ENCODE results near the gene LDLRAP1. TPM values are rescaled to one million over a fixed set of nuclear protein-coding genes. Genes with fewer than 3 reads are reported as not detected.

The LDLRAP1 gene
- total and polyA plus RNA-seq, 2 donors (not counting 1 experiment from before 2014, with no cell fraction given) = 22.7 to 24.3 TPM

- TF ChIP-seq CTCF (IDR thresholded peaks at IDR 0.05) = no peak
- no peak for TF ChIP-seq EZH2 (IDR thresholded peaks at IDR 0.05; ENCODE audit: borderline replicate concordance, insufficient read depth, low read depth, low read length, poor library complexity, severe bottlenecking)
- Mint-ChIP-seq H3K27me3 (no peaks in the 10 kb centered on the region), H3K4me3 (no peak overlapping the region), H3K9me3 (ENCODE audit: insufficient read depth) (no peaks in the 10 kb centered on the region), H3K27ac (no peak overlapping the region), H3K4me1 (peaks cover 59% of the 10 kb centered on the region)
- peaks cover 0 to 9% (median 0%) of the 10 kb centered on the region in 3 donors for H3K9me3 ChIP-seq (ENCODE audit: control extremely low read depth in 1 of 3, control insufficient read depth in 2 of 3, insufficient read depth in 1 of 3, low read length in 2 of 3)
- CTCF ChIA-PET = no interaction called here
- H3K4me3 ChIP-seq (ENCODE audit: control extremely low read depth in 1 of 5, extremely low read depth in 1 of 5, insufficient read depth in 1 of 5, low read depth in 2 of 5, low read length in 4 of 5) = no peak overlapping the region
- no peak for ATAC-seq (ENCODE audit: low read depth)
- peaks cover 2% of the 10 kb centered on the region for H3K79me2 ChIP-seq (ENCODE audit: control insufficient read depth, insufficient read depth, low read length)
- no peak overlapping the region for H3K27ac ChIP-seq (ENCODE audit: low read length in 2 of 2)
- H3K4me1 ChIP-seq (ENCODE audit: control insufficient read depth in 2 of 2, insufficient read depth in 2 of 2, low read length in 2 of 2) = peaks cover 46 to 50% of the 10 kb centered on the region in 2 donors
- H4K20me1 ChIP-seq (ENCODE audit: control insufficient read depth, insufficient read depth, low read length, poor library complexity, severe bottlenecking) = no peaks in the 10 kb centered on the region
- H3K36me3 ChIP-seq (replicated peaks in 1 of 2; ENCODE audit: control extremely low read depth in 1 of 2, control insufficient read depth in 1 of 2, extremely low read depth in 1 of 2, insufficient read depth in 2 of 2, low read length in 1 of 2) = peaks cover 0 to 6% of the 10 kb centered on the region in 2 experiments
- no peak overlapping the region for H2AFZ ChIP-seq (ENCODE audit: insufficient read depth, low read depth, low read length, poor library complexity, severe bottlenecking)
- intact Hi-C loops (cut with micrococcal nuclease) = no loop called here
- DNase-seq = no peak
- POLR2A ChIA-PET = interaction anchor here (0.6 kb wide), 1 partner anchor 145 kb away, joined by 4 read pairs; no protein-coding TSS in a partner anchor
- H3K9ac ChIP-seq (ENCODE audit: low read length) = no peak overlapping the region
- 93% methylated on average over 5 of the region's 7 CpGs for WGBS (ENCODE audit: insufficient coverage)
- H3K4me2 ChIP-seq (replicated peaks; ENCODE audit: low read depth, low read length, poor library complexity, severe bottlenecking) = no peak overlapping the region
- no peaks in the 10 kb centered on the region for H3K27me3 ChIP-seq (replicated peaks in 1 of 4; ENCODE audit: control extremely low read depth in 1 of 4, control insufficient read depth in 3 of 4, insufficient read depth in 4 of 4, low read length in 3 of 4)
These were observed 14.1 kb downstream of the LDLRAP1 start for GRCh38 chr1:25557543-25557942.

- no peaks in the 10 kb centered on the region for H3K27me3 ChIP-seq (replicated peaks in 1 of 4; ENCODE audit: control extremely low read depth in 1 of 4, control insufficient read depth in 3 of 4, insufficient read depth in 4 of 4, low read length in 3 of 4)
- ChIA-PET CTCF (no interaction called here), POLR2A (no interaction called here)
- peaks cover 0 to 10% of the 10 kb centered on the region in 2 experiments for H3K36me3 ChIP-seq (replicated peaks in 1 of 2; ENCODE audit: control extremely low read depth in 1 of 2, control insufficient read depth in 1 of 2, extremely low read depth in 1 of 2, insufficient read depth in 2 of 2, low read length in 1 of 2)
- DNase-seq (no peak), ATAC-seq (ENCODE audit: low read depth) (no peak)
- no peak overlapping the region for H2AFZ ChIP-seq (ENCODE audit: insufficient read depth, low read depth, low read length, poor library complexity, severe bottlenecking)
- TF ChIP-seq CTCF (IDR thresholded peaks at IDR 0.05) = no peak
- TF ChIP-seq EZH2 (IDR thresholded peaks at IDR 0.05; ENCODE audit: borderline replicate concordance, insufficient read depth, low read depth, low read length, poor library complexity, severe bottlenecking) = no peak
- H3K4me1 ChIP-seq (ENCODE audit: control insufficient read depth in 2 of 2, insufficient read depth in 2 of 2, low read length in 2 of 2) = peaks cover 53 to 56% of the 10 kb centered on the region in 2 donors
- H3K27ac ChIP-seq (ENCODE audit: low read length in 2 of 2) = no peak overlapping the region
- H3K9me3 ChIP-seq (ENCODE audit: control extremely low read depth in 1 of 3, control insufficient read depth in 2 of 3, insufficient read depth in 1 of 3, low read length in 2 of 3) = peaks cover 0 to 9% (median 0%) of the 10 kb centered on the region in 3 donors
- WGBS (ENCODE audit: insufficient coverage) = 68% methylated on average over 3 of the region's 6 CpGs
- H3K9me3 Mint-ChIP-seq (ENCODE audit: insufficient read depth) = no peaks in the 10 kb centered on the region
- no peak overlapping the region for H3K4me3 ChIP-seq (ENCODE audit: control extremely low read depth in 1 of 5, extremely low read depth in 1 of 5, insufficient read depth in 1 of 5, low read depth in 2 of 5, low read length in 4 of 5)
- no peak overlapping the region for H3K4me3 Mint-ChIP-seq
- H4K20me1 ChIP-seq (ENCODE audit: control insufficient read depth, insufficient read depth, low read length, poor library complexity, severe bottlenecking) = no peaks in the 10 kb centered on the region
- H3K27me3 Mint-ChIP-seq = no peaks in the 10 kb centered on the region
- peak overlapping the region; percentile 80 for H3K27ac Mint-ChIP-seq
- H3K4me2 ChIP-seq (replicated peaks; ENCODE audit: low read depth, low read length, poor library complexity, severe bottlenecking) = no peak overlapping the region
- intact Hi-C loops (cut with micrococcal nuclease) = no loop called here
- H3K9ac ChIP-seq (ENCODE audit: low read length) = no peak overlapping the region
- H3K79me2 ChIP-seq (ENCODE audit: control insufficient read depth, insufficient read depth, low read length) = peaks cover 2% of the 10 kb centered on the region
- H3K4me1 Mint-ChIP-seq = peaks cover 67% of the 10 kb centered on the region
These were observed 15.6 kb downstream of the LDLRAP1 start for GRCh38 chr1:25559031-25559430.

Measured in B cell (primary cell).